Smooth muscle cell of the brain vasculature (primary cell): ENCODE data around the gene BCAS2.

Experiments
- DNase-seq: peaks from one replicate; pipeline ENCODE4 v3.0.0-alpha.2; 2012; ENCODE audit warnings: low read depth, low spot score

The BCAS2 gene

DNA sequence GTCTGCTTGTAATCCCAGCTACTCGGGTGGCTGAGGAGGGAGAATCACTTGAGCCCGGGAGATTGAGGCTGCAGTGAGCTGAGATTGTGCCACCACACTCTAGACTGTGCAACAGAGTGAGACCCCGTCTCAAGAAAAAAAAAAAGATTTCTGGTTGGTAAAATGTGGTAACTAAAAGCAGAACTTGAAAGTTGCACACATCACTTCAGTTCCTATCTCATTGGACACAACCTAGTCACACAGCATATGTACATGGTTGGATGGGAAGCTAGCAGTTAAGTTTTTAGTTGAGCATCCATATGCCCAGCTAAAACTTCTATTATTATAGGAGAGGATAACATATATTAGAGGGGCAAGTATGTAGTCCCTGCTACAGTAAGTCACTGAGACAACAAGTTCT is 22.1 kb downstream of the BCAS2 start:
- no peak for DNase-seq

DNA sequence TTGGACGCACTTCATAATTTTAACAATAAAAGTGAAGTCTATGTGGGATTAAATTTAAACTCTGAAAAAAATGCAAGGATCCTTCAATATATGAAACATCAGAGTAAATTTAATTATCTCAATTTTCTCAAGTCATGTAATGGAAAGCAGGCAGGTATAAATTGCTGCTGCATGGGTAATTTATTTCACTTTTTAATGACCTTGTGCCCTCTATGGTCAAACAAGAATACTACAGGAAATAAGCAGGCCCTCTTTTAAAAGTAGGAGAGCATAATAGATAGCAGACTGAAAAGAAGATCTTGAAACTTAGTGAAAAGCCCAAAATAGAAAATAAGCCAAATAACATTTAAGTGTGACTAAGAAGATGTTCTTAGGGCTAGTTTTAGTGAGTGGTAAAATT is 22.9 kb downstream of the BCAS2 start:
- no peak for DNase-seq

- no peak for DNase-seq
These were observed 26.8 kb downstream of the BCAS2 start for GRCh38 chr1:114554577-114554976.

GRCh38 chr1:114552106-114552639 is 29.2 kb downstream of the BCAS2 start:
- DNase-seq = no peak

- DNase-seq = no peak
These were observed 30.0 kb downstream of the BCAS2 start for GRCh38 chr1:114551400-114551799.

- no peak for DNase-seq
These were observed 31.1 kb downstream of the BCAS2 start for GRCh38 chr1:114550336-114550735.

GRCh38 chr1:114549137-114549536 is 32.3 kb downstream of the BCAS2 start:
- DNase-seq = no peak

DNA sequence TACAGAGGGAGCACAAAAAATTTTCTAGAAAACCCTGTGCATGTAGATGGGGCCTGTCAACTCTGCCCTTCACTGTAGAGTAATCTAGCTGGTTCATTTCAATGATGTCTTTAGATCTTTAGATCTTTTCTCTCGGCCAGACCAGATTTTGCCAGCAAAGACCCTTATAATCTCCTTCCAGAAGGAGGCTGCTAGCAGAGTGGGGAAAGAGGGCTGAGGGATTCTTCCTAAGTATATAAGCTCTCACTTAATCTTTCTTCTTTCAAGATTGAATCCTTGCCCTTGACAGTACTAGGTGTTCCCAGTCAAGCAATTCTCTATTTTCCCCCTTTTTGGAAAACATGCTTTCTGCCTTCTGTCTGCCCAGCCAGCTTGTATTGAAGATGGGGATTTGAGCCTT is 34.3 kb downstream of the BCAS2 start:
- DNase-seq = no peak

GRCh38 chr1:114545796-114546195 is 35.6 kb downstream of the BCAS2 start:
- no peak for DNase-seq

- DNase-seq = no peak
These were observed 36.1 kb downstream of the BCAS2 start for GRCh38 chr1:114545315-114545714.

DNA sequence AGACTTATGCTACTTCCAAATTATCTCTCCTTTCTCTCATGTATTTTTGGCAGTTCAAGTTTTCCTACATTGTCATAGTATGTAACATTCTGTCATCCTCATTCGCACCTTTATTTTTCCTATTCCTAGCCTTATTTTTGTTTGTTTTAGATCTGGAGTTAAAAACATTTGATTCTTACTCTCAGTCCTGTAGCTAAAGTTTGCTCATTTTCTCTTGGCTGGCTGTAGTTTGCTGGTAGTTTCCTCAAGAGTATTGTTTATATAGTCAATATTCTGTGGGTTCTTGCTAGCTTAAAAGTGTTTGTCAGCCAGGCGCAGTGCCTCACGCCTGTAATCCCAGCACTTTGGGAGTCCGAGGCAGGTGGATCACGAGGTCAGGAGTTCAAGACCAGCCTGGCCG is 40.6 kb downstream of the BCAS2 start:
- no peak for DNase-seq

DNA sequence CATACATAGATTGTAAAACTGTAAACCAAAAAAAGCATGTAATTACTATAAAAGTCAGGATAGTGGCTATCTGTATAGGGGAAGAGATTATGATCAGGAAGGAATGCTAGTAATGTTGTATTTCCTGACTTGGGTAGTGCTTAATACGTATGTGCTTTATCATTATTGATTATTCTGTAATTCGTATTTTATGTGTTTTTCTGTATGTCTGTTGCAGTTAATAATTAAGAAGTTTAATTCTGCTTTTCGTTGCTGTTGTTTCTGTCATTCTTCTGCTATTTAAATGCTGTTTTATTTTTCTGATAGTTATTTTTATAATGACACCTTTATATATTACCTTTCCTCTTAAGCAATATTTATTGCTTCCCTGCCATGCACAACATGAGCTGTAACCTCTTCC is 41.1 kb downstream of the BCAS2 start:
- DNase-seq = no peak

DNA sequence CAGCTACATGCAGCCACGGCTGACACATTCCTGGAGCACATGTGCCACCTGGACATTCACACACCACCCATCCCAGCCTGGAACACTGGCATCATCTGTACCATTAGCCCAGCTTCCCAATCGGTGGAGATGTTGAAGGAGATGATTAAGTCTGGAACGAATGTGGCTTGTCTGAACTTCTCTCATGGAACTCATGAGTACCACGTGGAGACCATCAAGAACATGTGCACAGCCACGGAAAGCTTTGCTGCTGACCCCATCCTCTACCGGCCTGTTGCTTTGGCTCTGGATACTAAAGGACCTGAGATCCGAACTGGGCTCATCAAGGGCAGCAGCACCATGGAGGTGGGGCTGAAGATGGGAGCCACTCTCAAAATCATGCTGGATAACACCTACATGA is 45.4 kb downstream of the BCAS2 start:
- DNase-seq = no peak

- DNase-seq = no peak
These were observed 46.0 kb downstream of the BCAS2 start for GRCh38 chr1:114535401-114535800.

GRCh38 chr1:114531094-114531493 is 50.3 kb downstream of the BCAS2 start:
- no peak for DNase-seq

GRCh38 chr1:114530224-114530623 is 51.2 kb downstream of the BCAS2 start:
- DNase-seq = no peak

- DNase-seq = no peak
These were observed 56.5 kb downstream of the BCAS2 start for GRCh38 chr1:114524944-114525343.

- no peak for DNase-seq
These were observed 59.2 kb downstream of the BCAS2 start for GRCh38 chr1:114522264-114522575.

DNA sequence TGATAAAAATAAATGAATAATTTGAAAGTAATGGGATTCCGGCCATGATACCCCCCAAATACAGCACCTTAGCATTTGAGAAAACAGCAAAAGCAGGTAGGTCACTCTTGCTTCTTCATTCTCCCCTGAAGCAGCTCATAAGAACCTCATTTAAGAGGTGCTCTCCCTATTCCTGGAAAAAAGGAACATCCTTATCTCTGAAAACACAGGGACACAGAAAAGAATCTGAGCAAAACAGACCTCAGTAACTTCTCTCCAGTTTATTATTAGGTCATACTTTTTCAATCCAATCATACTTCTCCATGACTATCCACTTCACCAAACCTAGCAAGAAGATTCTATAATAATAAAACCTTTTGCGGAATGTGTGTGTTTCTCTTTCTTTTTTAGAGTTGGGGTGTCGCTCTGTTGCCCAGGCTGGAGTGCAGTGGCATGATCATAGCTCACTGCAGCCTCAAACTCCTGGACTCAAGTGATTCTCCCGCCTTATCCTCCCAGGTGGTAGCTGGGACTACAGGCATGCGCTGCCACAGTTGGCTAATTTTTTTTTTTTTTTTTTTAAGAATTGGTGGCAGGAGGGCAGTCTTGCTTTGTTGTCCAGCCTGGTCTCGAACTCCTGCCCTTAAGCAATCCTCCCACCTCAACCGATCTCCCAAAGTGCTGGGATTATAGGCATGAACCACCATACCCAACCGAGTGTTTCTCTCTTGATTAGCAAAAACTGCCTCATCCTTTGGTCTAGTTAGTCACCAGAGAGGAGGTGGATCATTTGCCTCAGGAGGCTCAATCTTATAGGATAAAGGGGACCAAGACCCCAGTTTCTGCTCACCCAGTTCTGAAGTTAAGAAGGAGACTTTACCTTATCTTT is 59.8 kb downstream of the BCAS2 start:
- no peak for DNase-seq
